GM21423 (cell line): Measurements from ENCODE around the gene USF1.
A peak's percentile ranks its signal among the peaks of the same experiment; 100 is the strongest.
"Not testable (repeated sequence)": the region's sequence is repeated elsewhere in the genome, so short reads cannot be mapped to it uniquely, and the experiment has no call there.

Experiments
- ATAC-seq: cut with Tn5 transposase; IDR thresholded peaks from one replicate; pipeline ENCODE4 v1.9.1; 2021; ENCODE audit warnings: mild to moderate bottlenecking, moderate library complexity; ENCODE audit not compliant: unreplicated experiment

Gene USF1

DNA sequence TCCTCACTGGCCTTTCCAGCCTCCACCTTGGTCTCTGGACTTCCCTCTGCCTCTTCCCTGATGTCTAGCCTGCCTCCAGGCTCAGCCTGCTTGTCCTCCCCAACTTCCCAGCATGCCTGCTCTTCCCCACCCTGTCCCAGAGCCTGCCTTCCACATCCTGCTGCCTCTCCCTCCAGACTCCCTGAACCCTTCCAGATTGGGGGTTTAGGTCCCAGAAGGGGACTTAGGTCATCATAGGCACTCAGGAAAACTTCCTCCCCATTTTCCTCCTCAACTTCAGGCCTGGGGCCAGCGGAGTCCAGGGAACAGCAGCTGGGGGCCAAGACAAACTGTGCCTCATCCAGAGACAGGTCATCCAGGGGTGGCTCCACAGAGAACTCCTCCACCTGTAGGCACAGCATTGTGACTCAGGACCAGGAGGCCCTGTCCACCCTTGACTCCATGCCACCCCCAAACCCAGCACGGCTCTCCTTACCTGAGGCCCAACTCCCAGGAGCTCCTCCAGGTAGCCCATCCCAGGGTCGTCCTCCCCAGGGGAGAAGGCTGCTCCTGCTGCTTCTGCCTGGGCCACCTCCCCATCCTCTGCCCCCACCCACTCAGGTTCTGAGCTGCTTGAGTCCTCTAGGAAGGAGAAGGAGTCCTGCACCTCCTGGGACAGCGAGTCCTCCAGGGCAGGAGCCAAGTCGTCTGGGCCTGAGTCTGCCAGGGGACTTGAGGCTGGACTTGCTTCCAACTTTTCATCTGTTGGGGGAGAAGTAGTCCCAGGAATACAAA lies 3.4 kb upstream of the USF1 start:
- ATAC-seq: no peak

DNA sequence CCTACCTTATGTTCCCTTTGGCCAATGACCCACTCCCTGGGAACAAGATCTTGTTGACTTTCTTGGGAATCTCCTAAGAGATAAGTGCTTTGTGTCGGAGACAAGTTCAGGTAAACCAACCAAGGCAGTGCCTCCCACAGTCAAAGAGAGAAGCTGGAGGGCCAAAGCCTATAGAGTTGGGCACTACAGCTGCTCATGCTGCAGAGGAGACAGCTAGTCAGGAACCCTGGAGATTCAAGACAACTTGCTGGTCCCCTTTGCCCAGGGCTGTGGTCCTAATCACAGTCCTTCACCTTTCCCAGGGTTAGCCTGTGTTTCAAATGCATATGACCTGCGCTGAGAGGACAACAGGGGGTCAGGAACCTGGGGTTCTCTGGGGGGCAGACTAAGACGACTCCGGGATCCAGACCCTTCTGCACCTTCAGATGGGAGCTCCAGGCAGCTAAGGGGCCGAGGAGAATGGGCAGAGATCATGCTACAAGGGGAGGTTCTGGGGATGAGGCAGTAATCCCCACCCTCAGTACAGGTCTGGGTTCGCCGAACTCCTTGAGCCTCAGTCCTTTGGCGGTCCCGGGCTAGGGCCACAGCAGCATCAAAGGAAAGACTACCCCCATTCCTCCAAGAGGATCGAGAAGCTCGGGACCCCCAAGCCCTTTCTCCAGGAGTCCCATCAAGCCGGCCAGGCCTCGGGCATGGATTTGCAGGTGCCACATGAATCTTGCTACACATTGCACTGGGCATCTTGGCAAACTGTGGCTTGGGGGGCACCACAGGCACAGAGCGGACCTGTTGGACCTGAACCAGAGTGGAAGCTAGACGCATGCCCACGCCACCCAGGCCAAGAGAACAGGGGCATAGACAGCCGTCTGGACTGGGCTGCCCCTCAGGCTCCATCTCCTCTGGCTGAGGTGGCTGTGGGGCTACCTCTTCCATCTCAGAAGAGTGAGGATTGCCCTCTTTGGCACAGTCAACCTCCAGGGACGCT lies 2.0 kb upstream of the USF1 start:
- no peak for ATAC-seq

- ATAC-seq: peak; percentile 40
Observed at GRCh38 chr1:161046605-161047228, 940 bp upstream of the USF1 start.

- peak; percentile 38 for ATAC-seq
Observed at GRCh38 chr1:161044908-161045735, 655 bp downstream of the USF1 start.

DNA sequence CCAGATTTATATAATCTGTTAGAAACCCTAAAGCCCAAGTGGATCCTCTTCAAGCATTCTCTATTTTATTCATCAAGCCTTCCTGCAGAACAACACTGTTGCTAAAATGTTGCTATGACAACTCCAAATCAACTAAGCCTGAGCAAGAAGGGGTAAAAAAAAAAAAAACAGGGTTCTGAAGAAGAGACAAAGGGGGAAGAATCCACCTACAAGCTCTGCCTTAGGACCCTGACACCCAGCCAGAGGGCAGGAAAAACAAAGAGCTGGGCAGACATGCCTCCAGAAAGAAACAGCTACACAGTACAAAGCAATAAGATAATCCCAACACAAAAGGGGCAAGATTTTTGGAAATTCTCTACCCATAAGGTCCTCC lies 1.3 kb downstream of the USF1 start:
- ATAC-seq: no peak

DNA sequence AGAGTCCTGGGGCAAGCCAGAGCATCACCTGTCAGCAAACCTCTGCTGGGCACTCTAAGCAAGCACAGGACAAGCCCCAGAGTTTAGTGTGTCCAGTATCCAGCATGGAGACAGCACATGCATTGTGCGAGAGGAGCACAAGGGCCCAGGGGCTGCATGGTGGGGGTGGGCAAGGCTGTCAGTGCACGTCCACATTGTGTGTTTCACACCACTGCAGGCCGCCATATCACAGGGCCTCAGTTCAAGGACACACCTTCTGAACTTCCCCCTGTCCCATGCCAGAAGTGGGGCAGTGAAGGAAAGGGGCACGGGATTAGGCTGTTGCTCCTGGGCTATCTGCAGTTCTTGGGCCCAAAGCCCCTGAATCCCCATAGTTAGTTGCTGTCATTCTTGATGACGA lies 6.2 kb downstream of the USF1 start:
- ATAC-seq: no peak

DNA sequence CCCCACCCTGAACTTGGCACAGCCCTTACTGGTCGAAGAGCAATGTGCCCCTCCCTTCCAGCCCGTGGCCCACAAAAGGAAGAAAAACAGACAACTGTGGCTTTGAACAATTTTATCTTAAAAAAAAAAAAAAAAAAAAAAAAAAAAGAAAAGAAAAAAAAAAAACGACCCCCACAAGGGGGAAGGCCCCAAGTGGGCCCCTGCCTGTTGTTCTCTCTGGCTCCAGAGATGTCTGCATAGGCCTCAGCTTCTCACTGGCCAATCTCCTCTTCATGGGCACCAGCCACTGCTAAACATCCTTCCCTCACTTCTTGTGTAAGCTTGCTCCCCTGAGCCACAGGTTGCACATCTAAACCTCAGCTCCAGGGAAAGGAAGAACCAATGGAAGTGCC lies 6.6 kb downstream of the USF1 start:
- ATAC-seq: no peak

DNA sequence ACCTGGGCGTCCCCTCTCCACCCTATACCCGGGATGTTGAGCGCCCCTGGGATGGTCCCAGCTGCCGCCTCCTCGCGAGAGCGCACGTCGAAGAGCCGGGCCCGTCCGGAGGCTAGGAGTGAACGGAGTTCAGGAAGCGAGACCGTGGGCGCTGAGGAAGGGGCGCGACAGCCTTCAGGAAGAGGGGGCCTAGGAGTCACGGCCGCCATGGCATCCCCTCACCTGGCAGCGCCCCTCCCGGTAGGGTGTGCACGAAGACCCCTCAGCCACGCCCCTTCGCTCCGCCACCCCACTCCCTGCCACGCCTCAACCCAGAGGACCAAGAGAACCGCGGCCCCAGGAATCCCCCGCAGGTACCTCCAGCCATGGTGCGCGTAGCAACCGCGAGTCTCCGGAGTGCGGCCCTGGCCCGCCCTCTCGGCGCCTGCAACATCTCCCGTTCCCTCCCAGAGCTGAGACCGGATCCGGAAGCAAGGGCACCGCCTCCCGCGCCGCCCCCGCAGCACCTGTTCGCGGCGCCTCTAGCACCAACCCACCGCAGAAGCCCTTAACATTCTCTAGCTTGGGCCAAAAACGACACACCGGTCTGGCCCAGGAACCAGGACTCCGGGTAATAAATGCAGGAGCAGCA lies 7.1 kb downstream of the USF1 start, which contains the start of gene TSTD1:
Gene TSTD1, minus strand, starts transcription at position 442 of the 631 bp plus-strand sequence. Its CDS starts 75 bp downstream, at position 367.
- ATAC-seq: peak; percentile 88

DNA sequence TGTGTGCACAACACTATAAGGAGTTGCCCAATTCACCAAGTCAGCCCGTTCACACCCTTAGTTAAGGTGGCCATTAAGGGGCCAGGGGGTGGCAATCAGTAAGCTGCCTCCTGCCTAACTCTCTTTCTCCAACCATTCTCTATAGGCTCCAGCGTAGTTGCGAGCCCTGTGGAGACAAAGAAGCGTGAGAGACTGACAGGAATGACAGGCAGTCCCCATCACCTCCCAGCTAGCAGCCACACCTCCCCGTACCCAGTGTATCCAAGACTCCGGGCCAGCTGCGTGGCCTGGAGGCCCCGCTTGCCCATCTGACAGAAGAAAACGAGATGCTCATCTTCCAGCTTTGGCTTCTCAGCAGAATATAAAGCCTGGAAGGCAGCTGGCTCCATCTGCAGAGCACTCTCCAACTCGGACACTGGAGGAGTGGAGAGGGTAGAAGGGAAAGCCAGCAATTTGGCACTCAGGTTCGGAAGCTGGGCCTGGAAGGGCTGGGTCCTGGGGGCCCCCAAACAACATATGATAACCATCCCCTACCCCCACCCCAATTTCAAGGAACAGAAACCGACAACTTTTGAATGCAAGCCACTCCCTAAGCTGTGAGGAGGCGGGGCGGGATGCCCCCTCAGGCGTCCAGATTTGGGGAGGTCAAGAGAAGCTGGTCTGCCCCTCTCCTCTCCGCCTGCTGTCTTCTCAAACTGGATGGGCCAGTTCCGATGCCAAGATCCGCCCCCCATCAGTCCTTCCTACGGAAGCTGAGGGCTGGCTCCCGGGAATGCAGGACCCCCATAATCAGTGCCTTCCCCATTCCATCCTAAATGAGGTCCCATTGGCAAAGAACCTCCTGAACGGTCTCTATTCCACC lies 7.9 kb downstream of the USF1 start:
- ATAC-seq: no peak

DNA sequence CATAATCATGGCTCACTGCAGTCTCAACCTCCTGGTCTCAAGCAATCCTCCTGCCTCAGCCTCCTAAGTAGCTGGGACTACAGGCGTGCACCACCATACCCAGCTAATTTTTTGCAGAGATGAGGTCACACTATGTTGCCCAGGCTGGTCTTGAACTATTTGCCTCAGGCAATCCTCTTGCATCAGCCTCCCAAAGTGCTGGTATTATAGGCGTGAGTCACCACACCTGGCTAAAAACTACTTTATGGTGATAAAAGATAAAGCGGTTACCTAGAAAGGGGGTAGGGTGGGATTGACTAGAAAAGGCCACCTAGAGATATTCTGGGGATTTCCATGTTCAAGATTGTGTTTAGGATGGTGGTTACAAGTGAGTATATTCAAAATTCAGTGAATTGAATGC lies 12.0 kb downstream of the USF1 start:
- ATAC-seq: no peak

- ATAC-seq: no peak
Observed at GRCh38 chr1:161032409-161032808, 13.4 kb downstream of the USF1 start.

DNA sequence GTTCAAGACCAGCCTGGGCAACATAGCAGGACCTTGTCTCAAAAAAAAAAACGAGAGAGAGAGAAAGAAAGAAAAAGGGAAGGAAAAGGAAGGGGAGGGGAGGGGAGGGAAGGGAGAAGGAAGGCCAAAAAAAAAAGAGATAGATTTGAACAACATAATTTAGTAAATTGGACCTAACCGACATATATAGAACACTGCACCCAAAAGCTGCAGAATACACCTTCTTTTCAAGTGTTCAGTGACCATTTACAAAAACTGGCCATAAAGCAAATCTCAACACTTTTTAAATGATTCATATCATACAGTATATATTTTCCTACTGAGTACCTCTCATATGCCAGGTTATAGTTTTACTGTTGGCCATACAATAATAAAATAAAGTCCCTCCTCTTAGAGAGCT lies 13.9 kb downstream of the USF1 start:
- no peak for ATAC-seq

DNA sequence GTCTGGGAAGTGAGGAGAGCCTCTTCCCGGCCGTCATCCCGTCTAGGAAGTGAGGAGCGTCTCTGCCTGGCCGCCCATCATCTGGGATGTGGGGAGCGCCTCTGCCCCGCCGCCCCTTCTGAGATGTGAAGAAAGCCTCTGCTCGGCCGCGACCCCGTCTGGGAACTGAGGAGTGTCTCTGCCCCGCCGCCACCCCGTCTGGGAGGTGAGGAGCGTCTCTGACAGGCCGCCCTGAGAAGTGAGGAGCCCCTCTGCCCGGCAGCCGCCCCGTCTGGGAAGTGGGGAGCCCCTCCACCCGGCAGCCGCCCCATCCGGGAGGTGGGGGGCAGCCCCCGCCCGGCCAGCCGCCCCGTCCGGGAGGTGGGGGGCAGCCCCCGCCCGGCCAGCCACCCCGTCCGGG lies 16.3 kb downstream of the USF1 start:
- not testable (repeated sequence) for ATAC-seq

- ATAC-seq: not testable (repeated sequence)
Observed at GRCh38 chr1:161026954-161027353, 18.8 kb downstream of the USF1 start.

GRCh38 chr1:161022432-161022831 lies 23.3 kb downstream of the USF1 start:
- ATAC-seq: not testable (repeated sequence)

GRCh38 chr1:161021970-161022353 lies 23.8 kb downstream of the USF1 start:
- no peak for ATAC-seq

DNA sequence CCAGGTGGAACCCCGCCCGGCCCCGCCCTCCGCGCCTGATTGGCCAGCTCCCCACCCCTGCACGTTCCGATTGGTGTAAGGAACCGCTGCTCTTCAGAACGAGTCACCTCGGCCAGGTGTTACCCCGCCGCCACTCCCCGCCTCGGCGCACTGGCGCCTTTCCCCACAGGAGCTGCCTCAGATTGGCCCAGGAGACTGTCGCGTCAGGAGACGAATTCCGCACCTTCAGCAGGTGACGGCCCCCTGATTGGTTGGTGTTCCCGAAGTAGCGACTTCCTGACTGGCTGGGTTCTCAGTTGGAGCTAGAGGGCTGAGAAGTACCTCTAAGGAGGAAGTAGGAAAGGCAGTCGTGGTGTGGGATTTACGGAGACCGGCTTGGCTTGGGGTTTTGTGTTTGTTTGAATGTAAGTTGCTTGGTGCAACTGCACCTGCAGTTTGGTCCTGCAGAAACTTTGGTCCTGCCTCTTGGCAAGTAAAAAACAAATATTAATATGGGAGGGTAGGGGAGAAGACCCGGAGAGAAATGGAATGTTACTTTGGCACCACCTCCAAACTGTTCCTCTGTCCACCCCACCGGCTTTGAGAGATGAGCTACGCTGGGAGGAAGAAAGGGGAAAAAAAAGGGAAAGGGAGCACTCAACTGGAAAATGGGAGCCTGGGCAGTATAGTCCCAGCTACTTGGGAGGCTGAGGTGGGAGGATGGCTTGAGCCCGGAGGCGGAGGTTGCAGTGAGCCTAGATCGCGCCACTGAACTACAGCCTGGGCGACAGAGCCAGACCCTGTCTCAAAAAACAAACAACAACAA lies 24.4 kb downstream of the USF1 start:
- peak; percentile 90 for ATAC-seq

- ATAC-seq: peak; percentile 43
Observed at GRCh38 chr1:161020509-161021164, 25.1 kb downstream of the USF1 start, which contains the start of gene F11R. TSS of gene F11R (minus strand) at chr1:161021152. CDS start at chr1:161021073, 79 bp downstream.
